HEK293 (cell line): ENCODE results near the gene KRT15.

Source experiments
- GLI2 ChIP-seq: fragments of 450-650 bp; formaldehyde crosslinking; IDR thresholded peaks from 2 replicates; pipeline ENCODE4; 2017; ENCODE audit warnings: missing biosample characterization, missing genetic modification characterization, low read depth, borderline replicate concordance
- HOXA7 ChIP-seq: sonication (generic); formaldehyde crosslinking; IDR thresholded peaks from 2 replicates; pipeline ENCODE4 v1.8.1; 2022; ENCODE audit warnings: missing genetic modification reagents, borderline replicate concordance
- HOXD13 ChIP-seq: sonication (generic); formaldehyde crosslinking; IDR thresholded peaks from 2 replicates; pipeline ENCODE4 v1.8.0; 2022; ENCODE audit warnings: missing genetic modification reagents, borderline replicate concordance
- KLF10 ChIP-seq: fragments of 450-650 bp; IDR thresholded peaks from 2 replicates; pipeline ENCODE4 v1.5.1; 2018; ENCODE audit warnings: missing biosample characterization, mild to moderate bottlenecking, missing genetic modification characterization
- MZF1 ChIP-seq: fragments of 450-650 bp; formaldehyde crosslinking; IDR thresholded peaks from 2 replicates; pipeline ENCODE4 v1.5.1; 2017; ENCODE audit warnings: missing biosample characterization, missing genetic modification characterization, borderline replicate concordance
- SP3 ChIP-seq: fragments of 450-650 bp; formaldehyde crosslinking; IDR thresholded peaks from 2 replicates; pipeline ENCODE4 v1.5.1; 2016; ENCODE audit warnings: missing biosample characterization, missing genetic modification characterization
- SP7 ChIP-seq: fragments of 450-650 bp; formaldehyde crosslinking; IDR thresholded peaks from 2 replicates; pipeline ENCODE4 v1.5.1; 2016; ENCODE audit warnings: missing biosample characterization, missing genetic modification characterization
- ZBTB10 ChIP-seq: fragments of 450-650 bp; formaldehyde crosslinking; IDR thresholded peaks from 2 replicates; pipeline ENCODE4 v1.5.1; 2016; ENCODE audit warnings: missing biosample characterization, missing genetic modification characterization
- ZBTB17 ChIP-seq: fragments of 450-650 bp; formaldehyde crosslinking; IDR thresholded peaks from 2 replicates; pipeline ENCODE4 v1.5.1; 2016; ENCODE audit warnings: missing biosample characterization, missing genetic modification characterization
- ZBTB21 ChIP-seq: fragments of 450-650 bp; formaldehyde crosslinking; IDR thresholded peaks from 2 replicates; pipeline ENCODE4 v1.5.1; 2017; ENCODE audit warnings: missing biosample characterization, missing genetic modification characterization
- ZIC2 ChIP-seq: fragments of 450-650 bp; formaldehyde crosslinking; IDR thresholded peaks from 2 replicates; pipeline ENCODE4 v1.5.1; 2016; ENCODE audit warnings: missing biosample characterization, missing genetic modification characterization
- ZNF335 ChIP-seq: fragments of 450-650 bp; formaldehyde crosslinking; conservative IDR thresholded peaks from 2 replicates; pipeline ENCODE4 v1.5.1; 2016; ENCODE audit warnings: missing biosample characterization, missing genetic modification characterization
- ZNF449 ChIP-seq: fragments of 450-650 bp; formaldehyde crosslinking; IDR thresholded peaks from 2 replicates; pipeline ENCODE4 v1.5.1; 2017; ENCODE audit warnings: missing biosample characterization, mild to moderate bottlenecking, missing genetic modification characterization, moderate library complexity
- ZNF48 ChIP-seq: fragments of 450-650 bp; formaldehyde crosslinking; IDR thresholded peaks from 2 replicates; pipeline ENCODE4 v1.5.1; 2016; ENCODE audit warnings: missing biosample characterization, missing genetic modification characterization
- ZNF707 ChIP-seq: fragments of 450-650 bp; formaldehyde crosslinking; IDR thresholded peaks from 2 replicates; pipeline ENCODE4 v1.5.1; 2016; ENCODE audit warnings: missing biosample characterization, missing genetic modification characterization
- ZNF791 ChIP-seq: fragments of 450-650 bp; formaldehyde crosslinking; IDR thresholded peaks from 2 replicates; pipeline ENCODE4 v1.5.1; 2016; ENCODE audit warnings: missing biosample characterization, missing genetic modification characterization
- TF ChIP-seq, protein P1 (sequence below): fragments of 450-650 bp; formaldehyde crosslinking; IDR thresholded peaks from 2 replicates; pipeline ENCODE4 v1.5.1; 2017; ENCODE audit warnings: missing biosample characterization, missing genetic modification characterization
- TF ChIP-seq, protein P2 (sequence below): fragments of 450-650 bp; formaldehyde crosslinking; IDR thresholded peaks from 2 replicates; pipeline ENCODE4 v1.5.1; 2016; ENCODE audit warnings: missing biosample characterization, missing genetic modification characterization
- TF ChIP-seq, protein P3 (sequence below): fragments of 450-650 bp; formaldehyde crosslinking; IDR thresholded peaks from 2 replicates; pipeline ENCODE4 v1.5.1; 2017; ENCODE audit warnings: missing biosample characterization, missing genetic modification characterization
- TF ChIP-seq, protein P4 (sequence below): fragments of 450-650 bp; formaldehyde crosslinking; IDR thresholded peaks from 2 replicates; pipeline ENCODE4 v1.5.1; 2016; ENCODE audit warnings: missing biosample characterization, missing genetic modification characterization
- TF ChIP-seq, protein P5 (sequence below): fragments of 450-650 bp; formaldehyde crosslinking; conservative IDR thresholded peaks from 2 replicates; pipeline ENCODE4 v1.5.1; 2016; ENCODE audit warnings: low read depth, missing biosample characterization, missing genetic modification characterization
- TF ChIP-seq, protein P6 (sequence below): fragments of 450-650 bp; formaldehyde crosslinking; optimal IDR thresholded peaks from 2 replicates; pipeline ENCODE3; 2016; ENCODE audit warnings: missing biosample characterization, mild to moderate bottlenecking, missing genetic modification characterization

The KRT15 gene

GRCh38 chr17:41492771-41493170 lies 25.9 kb downstream of the KRT15 start (continued):
- TF ChIP-seq ZBTB10 (tag by site-specific recombination) = no peak
- TF ChIP-seq ZNF48 (tag by site-specific recombination) = no peak
- TF ChIP-seq, protein P1, sequence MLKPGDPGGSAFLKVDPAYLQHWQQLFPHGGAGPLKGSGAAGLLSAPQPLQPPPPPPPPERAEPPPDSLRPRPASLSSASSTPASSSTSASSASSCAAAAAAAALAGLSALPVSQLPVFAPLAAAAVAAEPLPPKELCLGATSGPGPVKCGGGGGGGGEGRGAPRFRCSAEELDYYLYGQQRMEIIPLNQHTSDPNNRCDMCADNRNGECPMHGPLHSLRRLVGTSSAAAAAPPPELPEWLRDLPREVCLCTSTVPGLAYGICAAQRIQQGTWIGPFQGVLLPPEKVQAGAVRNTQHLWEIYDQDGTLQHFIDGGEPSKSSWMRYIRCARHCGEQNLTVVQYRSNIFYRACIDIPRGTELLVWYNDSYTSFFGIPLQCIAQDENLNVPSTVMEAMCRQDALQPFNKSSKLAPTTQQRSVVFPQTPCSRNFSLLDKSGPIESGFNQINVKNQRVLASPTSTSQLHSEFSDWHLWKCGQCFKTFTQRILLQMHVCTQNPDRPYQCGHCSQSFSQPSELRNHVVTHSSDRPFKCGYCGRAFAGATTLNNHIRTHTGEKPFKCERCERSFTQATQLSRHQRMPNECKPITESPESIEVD (tag by site-specific recombination) = no peak
- TF ChIP-seq SP7 (tag by site-specific recombination) = 0 out of 2 replicates have a peak, but pooled peaks have one; percentile 11
- no peak for TF ChIP-seq HOXD13 (CRISPR knock-in tag)
- TF ChIP-seq ZNF707 = no peak
- no peak for TF ChIP-seq SP3 (tag by site-specific recombination)
- no peak for TF ChIP-seq GLI2 (tag by site-specific recombination)
- TF ChIP-seq, protein P2, sequence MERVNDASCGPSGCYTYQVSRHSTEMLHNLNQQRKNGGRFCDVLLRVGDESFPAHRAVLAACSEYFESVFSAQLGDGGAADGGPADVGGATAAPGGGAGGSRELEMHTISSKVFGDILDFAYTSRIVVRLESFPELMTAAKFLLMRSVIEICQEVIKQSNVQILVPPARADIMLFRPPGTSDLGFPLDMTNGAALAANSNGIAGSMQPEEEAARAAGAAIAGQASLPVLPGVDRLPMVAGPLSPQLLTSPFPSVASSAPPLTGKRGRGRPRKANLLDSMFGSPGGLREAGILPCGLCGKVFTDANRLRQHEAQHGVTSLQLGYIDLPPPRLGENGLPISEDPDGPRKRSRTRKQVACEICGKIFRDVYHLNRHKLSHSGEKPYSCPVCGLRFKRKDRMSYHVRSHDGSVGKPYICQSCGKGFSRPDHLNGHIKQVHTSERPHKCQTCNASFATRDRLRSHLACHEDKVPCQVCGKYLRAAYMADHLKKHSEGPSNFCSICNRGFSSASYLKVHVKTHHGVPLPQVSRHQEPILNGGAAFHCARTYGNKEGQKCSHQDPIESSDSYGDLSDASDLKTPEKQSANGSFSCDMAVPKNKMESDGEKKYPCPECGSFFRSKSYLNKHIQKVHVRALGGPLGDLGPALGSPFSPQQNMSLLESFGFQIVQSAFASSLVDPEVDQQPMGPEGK (tag by site-specific recombination) = peak; percentile 14; the same call in 1 of the 2 replicates
- no peak for TF ChIP-seq ZBTB21 (tag by site-specific recombination)
- no peak for TF ChIP-seq ZNF791
- no peak for TF ChIP-seq ZNF335 (tag by site-specific recombination)
- TF ChIP-seq ZNF449 = no peak
- peak; percentile 88 for TF ChIP-seq ZBTB17 (tag by site-specific recombination)
- TF ChIP-seq ZIC2 (tag by site-specific recombination) = peak; percentile 29; the same call in 1 of the 2 replicates
- TF ChIP-seq HOXA7 (CRISPR knock-in tag) = no peak
- no peak for TF ChIP-seq KLF10 (tag by site-specific recombination)
- TF ChIP-seq, protein P3, sequence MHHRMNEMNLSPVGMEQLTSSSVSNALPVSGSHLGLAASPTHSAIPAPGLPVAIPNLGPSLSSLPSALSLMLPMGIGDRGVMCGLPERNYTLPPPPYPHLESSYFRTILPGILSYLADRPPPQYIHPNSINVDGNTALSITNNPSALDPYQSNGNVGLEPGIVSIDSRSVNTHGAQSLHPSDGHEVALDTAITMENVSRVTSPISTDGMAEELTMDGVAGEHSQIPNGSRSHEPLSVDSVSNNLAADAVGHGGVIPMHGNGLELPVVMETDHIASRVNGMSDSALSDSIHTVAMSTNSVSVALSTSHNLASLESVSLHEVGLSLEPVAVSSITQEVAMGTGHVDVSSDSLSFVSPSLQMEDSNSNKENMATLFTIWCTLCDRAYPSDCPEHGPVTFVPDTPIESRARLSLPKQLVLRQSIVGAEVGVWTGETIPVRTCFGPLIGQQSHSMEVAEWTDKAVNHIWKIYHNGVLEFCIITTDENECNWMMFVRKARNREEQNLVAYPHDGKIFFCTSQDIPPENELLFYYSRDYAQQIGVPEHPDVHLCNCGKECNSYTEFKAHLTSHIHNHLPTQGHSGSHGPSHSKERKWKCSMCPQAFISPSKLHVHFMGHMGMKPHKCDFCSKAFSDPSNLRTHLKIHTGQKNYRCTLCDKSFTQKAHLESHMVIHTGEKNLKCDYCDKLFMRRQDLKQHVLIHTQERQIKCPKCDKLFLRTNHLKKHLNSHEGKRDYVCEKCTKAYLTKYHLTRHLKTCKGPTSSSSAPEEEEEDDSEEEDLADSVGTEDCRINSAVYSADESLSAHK (tag by site-specific recombination) = no peak
- TF ChIP-seq, protein P4, sequence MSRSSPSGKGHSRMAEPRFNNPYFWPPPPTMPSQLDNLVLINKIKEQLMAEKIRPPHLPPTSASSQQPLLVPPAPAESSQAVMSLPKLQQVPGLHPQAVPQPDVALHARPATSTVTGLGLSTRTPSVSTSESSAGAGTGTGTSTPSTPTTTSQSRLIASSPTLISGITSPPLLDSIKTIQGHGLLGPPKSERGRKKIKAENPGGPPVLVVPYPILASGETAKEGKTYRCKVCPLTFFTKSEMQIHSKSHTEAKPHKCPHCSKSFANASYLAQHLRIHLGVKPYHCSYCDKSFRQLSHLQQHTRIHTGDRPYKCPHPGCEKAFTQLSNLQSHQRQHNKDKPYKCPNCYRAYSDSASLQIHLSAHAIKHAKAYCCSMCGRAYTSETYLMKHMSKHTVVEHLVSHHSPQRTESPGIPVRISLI = no peak
- TF ChIP-seq, protein P5, sequence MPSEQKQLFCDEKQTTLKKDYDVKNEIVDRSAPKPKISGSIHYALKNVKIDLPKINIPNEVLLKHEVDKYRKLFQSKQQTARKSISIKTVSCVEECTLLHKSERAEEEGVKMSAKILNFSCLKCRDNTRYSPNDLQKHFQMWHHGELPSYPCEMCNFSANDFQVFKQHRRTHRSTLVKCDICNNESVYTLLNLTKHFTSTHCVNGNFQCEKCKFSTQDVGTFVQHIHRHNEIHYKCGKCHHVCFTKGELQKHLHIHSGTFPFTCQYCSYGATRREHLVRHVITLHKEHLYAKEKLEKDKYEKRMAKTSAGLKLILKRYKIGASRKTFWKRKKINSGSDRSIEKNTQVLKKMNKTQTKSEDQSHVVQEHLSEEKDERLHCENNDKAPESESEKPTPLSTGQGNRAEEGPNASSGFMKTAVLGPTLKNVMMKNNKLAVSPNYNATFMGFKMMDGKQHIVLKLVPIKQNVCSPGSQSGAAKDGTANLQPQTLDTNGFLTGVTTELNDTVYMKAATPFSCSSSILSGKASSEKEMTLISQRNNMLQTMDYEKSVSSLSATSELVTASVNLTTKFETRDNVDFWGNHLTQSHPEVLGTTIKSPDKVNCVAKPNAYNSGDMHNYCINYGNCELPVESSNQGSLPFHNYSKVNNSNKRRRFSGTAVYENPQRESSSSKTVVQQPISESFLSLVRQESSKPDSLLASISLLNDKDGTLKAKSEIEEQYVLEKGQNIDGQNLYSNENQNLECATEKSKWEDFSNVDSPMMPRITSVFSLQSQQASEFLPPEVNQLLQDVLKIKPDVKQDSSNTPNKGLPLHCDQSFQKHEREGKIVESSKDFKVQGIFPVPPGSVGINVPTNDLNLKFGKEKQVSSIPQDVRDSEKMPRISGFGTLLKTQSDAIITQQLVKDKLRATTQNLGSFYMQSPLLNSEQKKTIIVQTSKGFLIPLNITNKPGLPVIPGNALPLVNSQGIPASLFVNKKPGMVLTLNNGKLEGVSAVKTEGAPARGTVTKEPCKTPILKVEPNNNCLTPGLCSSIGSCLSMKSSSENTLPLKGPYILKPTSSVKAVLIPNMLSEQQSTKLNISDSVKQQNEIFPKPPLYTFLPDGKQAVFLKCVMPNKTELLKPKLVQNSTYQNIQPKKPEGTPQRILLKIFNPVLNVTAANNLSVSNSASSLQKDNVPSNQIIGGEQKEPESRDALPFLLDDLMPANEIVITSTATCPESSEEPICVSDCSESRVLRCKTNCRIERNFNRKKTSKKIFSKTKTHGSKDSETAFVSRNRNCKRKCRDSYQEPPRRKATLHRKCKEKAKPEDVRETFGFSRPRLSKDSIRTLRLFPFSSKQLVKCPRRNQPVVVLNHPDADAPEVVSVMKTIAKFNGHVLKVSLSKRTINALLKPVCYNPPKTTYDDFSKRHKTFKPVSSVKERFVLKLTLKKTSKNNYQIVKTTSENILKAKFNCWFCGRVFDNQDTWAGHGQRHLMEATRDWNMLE (tag by site-specific recombination) = no peak
- TF ChIP-seq, protein P6, sequence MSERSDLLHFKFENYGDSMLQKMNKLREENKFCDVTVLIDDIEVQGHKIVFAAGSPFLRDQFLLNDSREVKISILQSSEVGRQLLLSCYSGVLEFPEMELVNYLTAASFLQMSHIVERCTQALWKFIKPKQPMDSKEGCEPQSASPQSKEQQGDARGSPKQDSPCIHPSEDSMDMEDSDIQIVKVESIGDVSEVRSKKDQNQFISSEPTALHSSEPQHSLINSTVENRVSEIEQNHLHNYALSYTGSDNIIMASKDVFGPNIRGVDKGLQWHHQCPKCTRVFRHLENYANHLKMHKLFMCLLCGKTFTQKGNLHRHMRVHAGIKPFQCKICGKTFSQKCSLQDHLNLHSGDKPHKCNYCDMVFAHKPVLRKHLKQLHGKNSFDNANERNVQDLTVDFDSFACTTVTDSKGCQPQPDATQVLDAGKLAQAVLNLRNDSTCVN (tag by site-specific recombination) = no peak
- TF ChIP-seq MZF1 (tag by site-specific recombination) = no peak
